ENCODE data around the gene FMNL2.

The FMNL2 gene

DNA sequence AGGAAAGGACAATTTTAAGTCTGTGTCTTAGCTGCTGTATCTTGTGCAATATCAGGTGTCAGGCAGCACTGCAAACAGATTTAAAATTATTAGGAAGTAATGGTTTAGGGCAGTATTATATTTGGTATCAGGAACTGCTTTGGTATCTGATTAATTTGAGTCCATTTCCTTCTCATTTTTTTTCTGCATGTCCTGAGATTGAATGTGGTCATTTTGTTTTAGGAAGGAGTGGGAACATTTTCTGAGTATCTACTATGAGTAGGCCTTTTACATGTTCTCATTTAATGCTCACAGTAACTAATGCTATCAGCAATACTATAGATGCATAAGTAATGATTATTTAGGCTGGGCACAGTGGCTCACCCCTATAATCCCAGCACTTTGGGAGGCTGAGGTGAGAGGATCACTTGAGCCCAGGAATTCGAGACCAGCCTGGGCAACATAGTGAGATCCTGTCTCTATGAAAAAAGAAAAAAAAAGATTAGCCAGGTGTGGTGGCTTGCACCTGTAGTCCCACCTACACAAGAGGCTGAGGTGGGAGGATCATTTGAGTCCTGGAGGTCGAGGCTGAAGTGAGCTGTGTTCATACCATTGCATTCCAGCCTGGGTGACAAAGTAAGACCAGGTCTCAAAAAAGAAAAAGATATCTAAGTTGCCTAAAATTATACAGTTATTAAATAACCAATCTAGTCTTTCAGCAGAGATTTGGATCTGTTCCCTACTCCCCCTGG is 4.7 kb downstream of the FMNL2 start:
- DNase-seq, result no peak

DNA sequence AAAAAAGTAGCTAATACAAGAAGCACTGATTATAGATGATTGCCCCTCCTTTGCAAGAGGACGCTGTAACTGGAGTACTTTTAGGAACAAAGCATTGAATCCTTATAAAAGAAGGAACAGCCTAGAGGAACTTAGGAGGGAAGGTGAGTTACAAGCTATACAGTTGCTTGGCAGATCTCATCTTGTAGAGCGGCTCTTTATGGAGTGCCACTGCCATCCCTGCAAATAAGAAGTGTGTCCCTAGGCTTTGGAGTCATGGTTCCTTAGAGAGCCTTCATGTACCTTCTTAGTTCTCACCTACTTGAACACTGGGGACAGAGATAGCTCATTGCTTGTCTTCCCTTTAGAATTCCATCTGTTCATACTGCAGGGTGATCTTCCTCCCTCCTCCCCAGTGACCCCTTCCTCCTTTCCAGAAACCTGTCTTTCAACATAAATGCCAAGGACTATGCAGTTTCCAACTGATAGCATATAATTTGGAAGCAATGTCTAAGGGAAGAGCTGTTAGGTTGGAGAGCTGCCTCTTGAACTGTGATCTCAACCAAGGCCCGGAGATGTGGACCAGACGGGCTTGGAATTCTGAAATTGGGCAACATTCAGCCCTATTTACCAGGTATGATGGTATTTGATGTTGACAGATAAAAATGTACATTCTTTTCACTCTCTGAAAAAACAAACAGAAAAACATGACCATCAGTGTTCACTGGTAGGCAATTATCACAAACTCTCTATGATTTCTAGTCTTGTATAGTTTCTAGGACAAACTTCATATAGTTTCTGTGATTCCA is 7.5 kb downstream of the FMNL2 start:
- DNase-seq, result no peak

DNA sequence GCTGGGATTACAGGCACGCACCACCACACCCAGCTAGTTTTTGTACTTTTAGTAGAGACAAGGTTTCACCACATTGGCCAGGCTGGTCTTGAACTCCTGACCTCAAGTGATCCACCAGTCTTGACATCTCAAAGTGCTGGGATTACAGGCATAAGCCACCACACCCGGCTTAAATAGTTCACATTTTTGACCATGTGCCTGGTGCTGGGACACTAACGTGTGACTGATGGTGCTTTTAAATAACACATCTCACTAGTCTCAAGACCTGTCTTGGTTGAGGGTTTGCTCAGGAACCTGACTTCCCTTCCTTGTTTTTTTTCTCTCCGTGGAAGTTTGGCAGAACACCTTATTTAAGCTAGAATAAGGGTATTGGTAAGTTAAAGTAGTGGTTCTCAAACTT is 8.5 kb downstream of the FMNL2 start:
- DNase-seq, result no peak

DNA sequence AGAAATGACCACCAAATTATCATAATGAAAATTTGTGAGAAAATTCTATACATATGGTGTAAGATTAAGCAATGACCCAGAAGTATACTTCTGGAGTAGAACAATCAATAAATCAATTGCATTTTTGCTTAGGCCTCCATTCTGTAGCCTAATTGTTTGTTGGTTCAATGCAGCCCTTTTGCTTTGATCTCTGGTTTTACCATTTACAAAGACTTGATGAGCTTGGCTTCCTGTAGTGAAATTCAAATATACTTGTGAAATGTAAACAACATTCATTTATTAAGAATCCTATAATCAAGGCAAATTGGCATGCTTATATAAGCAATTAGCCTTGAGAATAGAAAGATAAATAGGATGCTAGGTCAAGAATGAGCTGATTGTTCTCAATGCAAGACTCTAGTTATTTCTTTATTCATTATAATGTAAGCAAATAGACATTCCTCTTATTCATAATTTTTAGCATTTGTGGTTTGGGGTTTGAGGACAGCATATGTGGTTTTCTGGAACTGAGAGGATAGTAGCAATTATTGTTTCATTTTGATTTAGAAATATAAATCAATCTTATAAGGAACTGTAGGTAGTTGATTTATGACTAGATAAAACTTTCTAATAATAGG is 9.7 kb downstream of the FMNL2 start:
- DNase-seq, result no peak

DNA sequence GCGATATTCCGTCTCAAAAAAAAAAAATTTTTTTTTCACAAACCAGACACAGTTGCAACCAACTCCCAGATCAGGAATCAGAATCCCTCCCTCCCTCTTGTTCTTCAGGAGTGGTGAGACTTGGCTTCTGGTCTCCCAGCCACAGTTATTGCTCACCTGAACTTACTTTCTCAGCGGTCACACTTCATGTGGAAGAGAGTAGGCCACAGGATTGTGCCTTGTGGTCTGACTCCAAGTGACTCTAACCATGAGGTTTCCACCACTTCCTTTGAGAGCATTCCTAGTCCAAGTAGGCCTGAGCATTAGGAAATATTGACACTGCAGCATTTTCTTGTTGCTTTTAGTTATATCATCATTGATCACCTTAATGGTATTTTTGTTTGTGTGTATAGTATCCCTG is 12.1 kb downstream of the FMNL2 start:
- peak; percentile 25 for DNase-seq

DNA sequence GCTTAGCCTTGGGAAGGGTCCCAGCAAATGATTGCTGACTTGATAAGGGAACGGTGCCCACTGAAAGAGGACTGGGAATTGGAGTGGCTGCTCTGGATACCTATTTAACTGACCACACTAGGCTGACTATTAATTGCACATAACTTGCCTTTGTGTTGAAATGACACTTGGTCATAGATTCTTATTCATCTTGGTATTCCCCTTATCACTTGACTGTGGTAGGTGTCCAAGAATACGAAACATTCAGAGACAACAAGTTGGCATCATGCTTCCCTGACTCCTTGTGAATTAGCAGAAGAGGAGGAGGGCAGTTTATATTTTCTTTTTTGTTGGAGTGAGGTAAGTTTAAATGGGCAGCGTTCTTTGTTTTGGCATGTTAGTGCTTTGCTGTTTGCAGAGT is 13.4 kb downstream of the FMNL2 start:
- no peak for DNase-seq

DNA sequence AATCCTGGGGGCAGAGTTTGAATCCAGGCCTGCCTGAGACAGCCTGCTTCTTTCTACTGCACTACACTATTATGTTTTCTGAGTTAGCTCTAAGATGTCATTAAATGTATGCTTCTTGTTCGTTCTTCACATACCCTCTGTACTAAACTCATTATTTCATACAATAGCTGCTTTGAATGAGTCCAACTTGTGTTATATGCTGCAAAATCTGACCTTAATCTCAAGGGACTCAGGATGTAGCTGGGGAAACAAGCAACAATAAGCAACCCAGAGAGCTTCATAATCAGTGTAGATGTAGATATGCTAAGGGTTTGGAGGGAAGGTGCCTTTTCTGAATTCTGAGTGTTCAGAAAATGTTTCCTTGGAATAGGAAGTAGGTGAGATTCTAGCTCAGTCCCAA is 14.4 kb downstream of the FMNL2 start:
- DNase-seq, result no peak

DNA sequence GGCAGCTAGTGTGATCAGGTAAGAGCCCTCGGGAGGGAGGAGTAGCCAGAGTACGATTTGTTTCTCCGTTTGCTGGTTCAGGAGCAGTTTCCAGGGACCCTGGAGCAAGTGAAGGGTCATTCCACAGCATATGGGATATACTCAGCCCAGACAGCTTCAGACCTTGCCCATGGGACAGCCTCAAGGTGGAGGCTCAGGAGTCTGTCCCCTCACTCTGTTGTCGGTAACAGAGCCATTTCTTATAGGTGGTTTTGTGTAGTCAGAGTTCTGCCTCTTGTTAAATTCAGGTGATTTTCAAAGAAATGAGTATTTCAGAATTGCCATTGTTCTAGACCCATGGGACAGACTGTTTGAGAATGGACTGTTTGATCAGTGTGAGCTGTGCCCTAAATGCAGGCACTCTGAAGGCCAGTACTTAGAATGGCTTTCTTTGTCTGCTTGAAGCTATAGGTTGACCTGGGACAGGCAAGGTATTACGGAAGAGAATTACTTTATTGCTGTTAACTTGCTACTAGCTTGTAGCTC is 15.2 kb downstream of the FMNL2 start:
- DNase-seq, result no peak

DNA sequence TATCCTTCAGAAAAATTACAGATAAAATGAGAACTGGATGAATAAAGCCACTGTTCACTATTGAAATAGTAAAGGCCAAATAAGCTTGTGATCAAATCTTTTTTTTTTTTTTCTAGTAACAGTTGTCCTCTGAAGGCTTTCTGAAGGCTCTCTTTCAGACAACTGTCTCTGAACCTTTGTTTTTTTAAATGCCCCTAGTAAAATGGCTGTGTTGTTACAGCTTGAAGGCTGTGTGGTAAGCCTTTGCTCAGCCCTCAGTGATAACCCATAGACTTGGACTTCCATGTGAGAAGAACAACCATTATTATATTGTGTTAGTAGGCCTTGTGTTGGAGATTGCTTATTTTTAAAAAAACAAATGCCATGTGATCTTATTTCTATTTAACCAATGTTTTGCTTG is 17.6 kb downstream of the FMNL2 start:
- DNase-seq, result no peak

DNA sequence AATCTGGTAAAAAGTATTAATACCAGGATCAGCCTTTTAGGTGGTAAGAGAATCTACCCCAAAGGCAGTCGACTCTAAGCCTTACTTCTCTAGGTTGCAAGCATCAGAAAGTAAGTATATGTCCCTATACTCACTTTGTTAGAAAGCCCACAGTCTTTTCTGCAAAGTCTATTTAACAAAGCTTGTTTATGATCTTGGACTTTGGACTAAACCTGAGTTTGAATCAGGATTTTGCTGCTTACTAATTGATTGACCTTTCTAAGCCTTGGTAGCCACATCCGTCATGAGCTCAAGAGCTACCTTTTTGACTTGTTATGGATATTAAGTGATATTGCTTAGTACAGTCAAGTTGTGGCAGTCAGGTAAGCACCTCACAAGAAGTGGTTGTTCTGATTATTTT is 18.4 kb downstream of the FMNL2 start:
- DNase-seq, result no peak

DNA sequence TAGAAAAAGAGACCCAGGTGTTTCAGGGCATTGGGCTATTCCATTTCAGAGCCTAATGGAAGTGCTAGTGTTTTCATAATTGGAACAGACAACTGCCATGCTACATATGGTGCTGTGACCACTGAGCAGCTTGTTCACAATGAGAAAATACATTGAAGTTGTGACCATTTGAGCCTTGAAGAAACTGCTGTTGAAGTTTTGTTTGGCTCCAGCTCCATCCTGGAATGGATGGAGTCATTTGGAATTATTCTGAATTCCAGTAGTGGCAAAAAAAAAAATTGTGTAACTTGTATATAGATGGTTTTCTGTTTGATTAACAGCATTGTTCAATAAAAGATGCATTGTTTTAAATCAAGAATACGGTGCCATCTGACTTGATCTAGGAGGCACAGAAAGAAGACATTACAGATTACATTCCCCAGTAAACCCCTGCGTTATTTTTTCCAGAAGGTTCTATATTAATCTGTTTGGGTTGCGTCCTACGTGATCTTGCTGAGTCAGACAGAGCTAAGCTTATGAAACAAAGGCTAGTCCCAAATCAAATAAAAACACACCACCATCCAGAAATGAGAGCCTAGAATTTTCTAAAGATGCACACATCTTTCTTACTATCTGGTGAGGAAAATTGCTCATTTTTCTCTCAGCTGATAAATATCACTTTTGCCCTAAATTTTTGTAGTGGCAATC is 19.2 kb downstream of the FMNL2 start:
- DNase-seq, result no peak

DNA sequence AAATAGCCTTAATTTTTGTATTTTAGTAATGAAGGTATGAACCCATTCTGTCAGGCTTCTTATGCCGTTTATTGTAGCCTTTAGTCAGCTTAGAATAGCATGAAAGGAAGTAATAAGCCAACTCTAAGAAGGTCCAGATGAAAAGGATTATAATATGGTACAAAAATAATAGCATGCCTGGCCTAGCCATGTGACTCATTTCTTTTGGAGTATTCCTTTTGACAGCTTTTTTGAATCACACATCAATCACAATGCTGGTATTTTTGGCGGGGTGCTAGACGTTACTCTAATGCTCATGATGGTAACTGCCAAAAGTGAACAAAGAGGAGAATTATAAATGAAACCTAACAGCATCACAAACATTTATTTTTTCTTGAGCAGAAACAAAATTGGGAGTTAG is 19.9 kb downstream of the FMNL2 start:
- no peak for DNase-seq

DNA sequence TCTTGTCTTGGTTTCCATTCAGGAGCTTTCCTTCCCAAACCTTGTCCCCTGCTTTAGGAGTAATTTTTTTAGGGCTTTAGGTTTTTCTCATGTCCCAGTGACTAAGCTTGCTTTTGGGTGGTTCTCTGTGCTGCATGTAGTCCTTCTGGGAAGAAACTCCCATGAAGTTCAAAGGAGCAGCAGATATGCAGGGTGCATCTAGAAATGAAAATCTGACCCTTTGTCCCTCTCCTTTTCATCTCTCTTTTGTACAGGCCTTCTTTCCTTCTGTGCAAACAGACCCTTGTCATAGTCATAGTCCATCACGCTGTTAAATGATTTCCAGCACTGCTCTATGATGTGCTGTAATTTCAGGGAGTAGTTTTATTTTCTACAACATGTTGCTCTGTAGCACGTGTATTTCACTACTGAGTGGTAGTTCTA is 20.4 kb downstream of the FMNL2 start:
- DNase-seq, result no peak

DNA sequence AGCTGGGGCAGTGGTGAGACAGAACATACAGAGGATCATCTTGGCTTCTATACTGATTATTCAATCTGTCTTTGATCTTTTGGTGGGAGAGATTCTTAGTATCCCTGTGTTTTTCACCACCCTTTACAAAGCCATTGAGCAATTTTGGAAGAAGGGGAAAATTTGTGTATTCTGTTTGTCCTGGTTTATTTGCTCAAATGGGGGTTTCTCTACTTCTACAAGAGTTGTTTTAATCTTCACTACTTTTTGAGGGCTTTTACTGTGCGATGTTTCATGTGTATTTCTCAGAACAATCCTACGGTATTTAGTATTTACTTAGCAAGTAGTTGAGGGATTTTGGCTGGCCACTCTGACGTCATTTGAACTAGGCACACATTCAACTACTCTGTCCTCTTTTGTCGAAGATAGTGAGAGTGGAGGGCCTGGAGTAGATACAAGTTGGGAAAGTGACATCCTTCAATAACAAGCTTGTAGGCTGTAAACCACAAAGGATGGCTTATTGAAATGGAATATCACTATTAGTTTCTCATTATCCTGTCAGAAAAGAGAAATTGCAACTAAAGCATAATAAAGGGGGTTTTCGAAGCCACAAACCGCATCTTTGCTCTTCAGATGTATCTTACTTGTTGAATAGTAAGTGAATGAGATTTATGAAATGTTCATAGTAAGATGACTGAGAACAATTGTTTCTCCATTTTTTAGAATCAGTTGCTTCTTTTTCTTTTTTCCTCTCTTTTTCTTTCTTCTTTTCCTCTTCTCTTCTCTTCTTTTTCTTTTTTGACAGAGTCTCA is 24.8 kb downstream of the FMNL2 start:
- no peak for DNase-seq

DNA sequence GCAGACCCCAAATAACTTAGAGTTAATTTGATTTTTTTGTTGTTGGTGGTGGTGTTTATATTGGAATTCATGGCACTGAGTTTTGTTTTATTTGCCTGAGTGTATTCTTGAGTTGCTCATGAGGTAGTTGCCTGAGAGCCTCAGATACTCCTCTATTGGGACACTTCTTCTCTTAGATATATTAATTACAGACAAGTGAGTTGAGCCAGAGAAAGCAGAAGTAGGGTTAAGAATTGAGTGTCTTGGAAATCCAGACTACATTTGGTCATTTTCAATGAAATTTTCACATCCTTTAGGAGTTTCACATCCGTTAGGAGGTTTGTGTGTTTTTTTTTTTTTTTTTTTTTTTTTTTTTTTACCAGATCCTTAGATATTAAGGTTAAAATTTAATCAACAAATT is 29.0 kb downstream of the FMNL2 start:
- no peak for DNase-seq

DNA sequence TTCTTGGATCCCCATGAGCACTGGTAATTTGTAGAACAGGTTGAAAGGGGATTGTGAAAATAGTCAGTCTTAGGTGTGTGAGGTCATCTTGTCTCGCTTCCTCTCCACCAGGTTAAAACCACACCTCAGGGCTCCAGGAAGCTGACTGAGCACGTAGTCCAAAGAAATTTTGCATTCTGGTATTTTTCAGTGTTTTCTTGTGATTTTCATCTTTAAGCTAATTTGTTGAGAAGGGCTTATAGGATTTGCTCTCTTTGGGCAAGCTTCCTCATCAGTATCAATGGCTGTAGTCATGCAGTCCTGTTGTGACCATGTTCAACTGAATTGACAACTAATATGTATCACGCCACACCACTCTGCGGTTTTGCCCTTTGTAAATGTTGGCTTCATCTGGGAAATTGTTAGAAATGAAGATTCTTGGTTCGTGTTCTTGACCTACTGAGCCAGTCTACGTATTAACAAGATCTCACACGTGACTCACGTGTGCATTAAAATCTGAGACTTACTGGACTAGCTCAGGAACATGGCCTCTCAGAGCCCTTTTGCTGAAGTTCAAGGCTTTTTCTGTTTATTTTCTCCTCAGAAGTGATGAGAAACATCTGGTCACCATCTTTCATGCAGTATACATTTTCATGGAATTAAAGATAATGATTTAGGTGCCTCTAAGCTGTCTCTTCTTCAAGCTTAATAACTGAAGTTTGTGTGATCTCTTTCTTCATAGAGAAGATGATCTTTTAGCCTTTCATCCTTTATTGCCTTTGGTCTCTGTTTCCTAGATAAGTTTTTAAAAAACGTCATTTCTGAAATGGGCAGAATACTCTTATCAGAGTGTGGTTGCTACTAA is 32.8 kb downstream of the FMNL2 start:
- no peak for DNase-seq

DNA sequence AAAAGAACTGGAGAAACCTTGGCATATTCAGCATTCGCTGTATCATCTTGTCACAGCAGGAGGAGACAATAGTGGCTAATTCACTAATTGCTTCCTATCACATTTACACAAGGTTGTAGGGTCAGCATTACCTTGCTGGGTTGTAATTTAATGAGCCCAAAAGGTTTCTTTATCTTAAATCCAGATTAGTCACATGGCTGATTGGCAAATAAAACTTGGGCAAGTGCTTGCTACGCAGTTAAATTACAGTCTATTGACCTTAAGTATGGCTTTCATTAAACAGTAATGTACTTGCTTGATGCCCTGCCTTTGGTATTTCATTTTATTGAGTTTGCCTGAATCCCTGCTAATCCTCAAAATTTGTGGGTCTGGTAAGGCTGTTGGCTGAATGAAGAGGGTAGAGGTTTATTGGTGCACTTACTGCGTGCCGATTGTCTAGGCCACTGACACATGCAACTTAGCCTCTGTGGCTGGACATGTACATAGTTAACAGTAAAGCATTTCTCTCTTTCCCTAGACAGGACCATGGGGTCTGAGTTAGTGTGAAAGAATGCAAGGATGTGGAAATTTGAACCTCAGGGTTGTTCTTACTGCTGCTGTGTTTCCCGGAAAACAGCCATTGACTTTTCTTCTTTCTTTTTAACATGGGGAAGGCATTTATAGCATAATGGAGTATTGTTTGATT is 34.3 kb downstream of the FMNL2 start:
- DNase-seq, result no peak

DNA sequence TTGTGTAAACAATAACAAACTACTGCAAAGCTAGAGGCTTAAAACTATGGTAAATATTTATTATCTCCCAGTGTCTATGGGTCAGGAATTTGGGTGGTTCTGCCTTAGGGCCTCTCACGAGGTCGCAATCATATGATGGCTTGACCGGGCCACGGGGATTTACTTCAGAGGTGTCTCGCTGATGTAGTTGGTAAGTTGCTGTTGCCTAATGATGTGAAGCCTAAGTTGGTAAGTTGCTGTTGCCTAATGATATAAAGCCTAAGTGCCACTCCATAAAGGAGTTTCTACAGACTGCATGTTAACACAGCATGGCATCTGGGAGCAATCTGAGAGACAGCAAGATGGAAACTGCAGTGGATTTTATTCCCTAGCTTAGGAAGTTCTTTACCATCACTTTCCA is 35.8 kb downstream of the FMNL2 start:
- DNase-seq, result no peak

DNA sequence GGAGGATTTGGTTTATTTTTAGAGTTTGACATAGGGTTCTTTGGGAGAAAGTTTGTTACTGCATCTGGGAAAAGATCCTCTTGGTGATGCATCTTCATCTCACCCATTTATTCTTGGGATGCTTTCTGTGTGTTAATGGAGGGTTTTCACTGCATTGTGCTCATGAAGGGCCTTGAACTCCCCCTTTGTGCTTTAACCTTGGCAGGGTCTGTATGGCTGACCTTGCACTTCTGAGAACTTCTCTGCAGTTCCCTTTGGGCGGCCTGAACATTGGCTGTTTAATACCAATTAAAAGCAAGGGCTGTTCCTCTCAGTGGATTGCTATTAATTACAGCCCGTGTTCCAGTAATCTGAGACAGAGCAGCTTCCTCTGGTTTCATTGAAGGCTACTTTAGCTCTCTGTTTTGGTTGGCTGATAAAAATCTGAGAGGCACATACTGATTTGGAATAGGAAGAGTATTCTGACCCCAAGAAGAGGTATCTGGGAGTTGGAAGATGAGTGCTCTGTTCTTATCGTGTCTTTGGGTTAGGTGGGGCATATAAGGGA is 37.5 kb downstream of the FMNL2 start:
- no peak for DNase-seq

DNA sequence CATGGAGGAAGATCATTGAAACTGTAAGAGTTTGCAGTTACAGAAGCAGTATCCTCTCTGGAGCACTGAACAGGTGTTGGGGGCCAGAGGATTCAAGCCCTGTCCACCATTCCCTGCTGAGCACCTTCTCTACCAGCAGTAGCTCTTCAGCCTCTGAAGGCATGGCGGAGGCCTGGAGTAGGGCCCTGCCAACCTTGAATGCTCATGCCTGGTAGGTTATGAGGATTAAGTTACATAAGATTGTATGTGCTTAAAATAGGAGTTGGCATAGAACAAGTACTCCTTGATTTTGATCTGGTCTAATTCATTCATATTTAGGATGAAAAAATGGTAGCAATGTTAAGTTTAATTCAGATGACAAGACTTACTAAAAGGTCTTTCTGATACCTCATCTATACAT is 40.2 kb downstream of the FMNL2 start:
- DNase-seq, result no peak

DNA sequence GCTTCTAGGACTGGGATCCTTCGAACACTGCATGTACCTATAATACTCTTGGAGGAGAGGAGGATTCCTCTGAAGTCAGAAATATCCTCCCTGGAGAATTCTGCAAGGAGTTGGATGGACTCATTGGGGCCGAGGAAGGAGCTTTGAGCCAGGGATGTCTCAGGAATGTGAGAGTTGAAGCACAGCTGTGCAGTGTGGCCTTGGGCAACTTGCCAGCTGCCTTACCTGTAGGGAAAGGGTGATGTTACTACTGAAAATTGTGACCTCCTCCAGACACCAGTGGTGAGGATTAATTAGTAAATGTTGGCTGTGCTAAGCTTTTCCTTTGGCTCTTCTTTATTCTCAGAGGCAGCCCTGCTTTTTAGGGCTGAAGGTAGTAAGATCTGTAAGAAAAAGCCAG is 41.4 kb downstream of the FMNL2 start:
- no peak for DNase-seq

Data from femur (tissue), 1 donor.